K562 (cell line): ENCODE results near the gene ARL16. TPM values are rescaled to one million over a fixed set of nuclear protein-coding genes. Genes with fewer than 3 reads are reported as not detected.

Experiments used
- ATAC-seq: fragments of 200-7000 bp; cut with Tn5 transposase; 3 replicates; pipeline ENCODE4 v1.9.1; 2020; ENCODE audit warnings: moderate library complexity
- BruUV-seq: library from RNA; stranded (reverse); fragments of 400-500 nt; replicated peaks from 2 replicates; lab custom pipeline; 2021; lab: Mats Ljungman, UMichigan
- CTCF ChIA-PET: fragments of 300-600 bp; formaldehyde crosslinking; extraction: SDS; loops from one replicate; lab custom pipeline; 2021; ENCODE audit warnings: low intra/inter-chr PET ratio; lab: Yijun Ruan, JAX
- POLR2A ChIA-PET: fragments of 300-600, 350-650 bp; sonication (Branson Sonifier 250); formaldehyde crosslinking; extraction: SDS; loops from one replicate; lab custom pipeline; 2021; ENCODE audit warnings: antibody characterized with exemption, inconsistent platforms; lab: Yijun Ruan, JAX
- DNase-seq, 4 experiments: peaks; one replicate each; pipeline versions ENCODE4 v3.0.0 to v3.0.0-alpha.2; 2011 to 2018; ENCODE audit warnings: low spot score in 3 of 4, mixed read lengths in 3 of 4; ENCODE audit errors: extremely low read depth in 1 of 4
- FAIRE-seq: peaks from 2 replicates; lab custom pipeline; 2011; peaks lifted over from hg19 to GRCh38; lab: Jason Lieb, UNC
- H2AFZ ChIP-seq: 2 replicates; pipeline ENCODE4 v1.6.0; 2011; ENCODE audit warnings: low read depth, low read length, control low read depth, inconsistent platforms
- H3K27ac ChIP-seq: fragments of 200-600 bp; 3 replicates; pipeline ENCODE4 v1.8.0; 2011; ENCODE audit warnings: low read depth, mild to moderate bottlenecking, control low read depth, inconsistent platforms, low read length, moderate library complexity, mixed read lengths; ENCODE audit errors: extremely low read depth
- H3K27me3 ChIP-seq, 2 experiments: fragments of 300-600 bp in 1 of 2; 2 replicates in 1 of 2; 3 replicates in 1 of 2; pipeline versions ENCODE4 v1.6.0 to v1.8.0; 2011; ENCODE audit warnings: inconsistent platforms in 2 of 2, low read length in 2 of 2, mild to moderate bottlenecking in 1 of 2, mixed read lengths in 1 of 2, moderate library complexity in 1 of 2; ENCODE audit not compliant: control insufficient read depth in 2 of 2, insufficient read depth in 2 of 2
- H3K36me3 ChIP-seq: fragments of 300-600 bp; 3 replicates; pipeline ENCODE4 v1.8.0; 2011; ENCODE audit warnings: mild to moderate bottlenecking, low read length, inconsistent platforms; ENCODE audit not compliant: control insufficient read depth, insufficient read depth
- H3K4me1 ChIP-seq, 2 experiments: fragments of 200-600 bp in 1 of 2; replicated peaks in 1 of 2; 2 replicates in 1 of 2; 3 replicates in 1 of 2; pipeline versions ENCODE4 v1.5.1 to v1.8.0; 2011; ENCODE audit warnings: inconsistent platforms in 2 of 2, low read length in 2 of 2, mild to moderate bottlenecking in 1 of 2, mixed read lengths in 1 of 2, moderate library complexity in 1 of 2; ENCODE audit not compliant: control insufficient read depth in 2 of 2, insufficient read depth in 2 of 2
- H3K4me2 ChIP-seq: 2 replicates; pipeline ENCODE4 v1.6.1; 2011; ENCODE audit warnings: low read length, control low read depth, inconsistent platforms, mixed read lengths; ENCODE audit not compliant: insufficient read depth
- H3K4me3 ChIP-seq: fragments of 200-600 bp; sonication (generic), shearing (Covaris generic); 2 replicates; pipeline ENCODE4 v1.5.1; 2016; ENCODE audit warnings: control low read depth, inconsistent platforms
- H3K79me2 ChIP-seq: fragments of 200-600 bp; 3 replicates; pipeline ENCODE4 v1.8.0; 2011; ENCODE audit warnings: low read length, inconsistent platforms; ENCODE audit not compliant: control insufficient read depth, insufficient read depth
- H3K9ac ChIP-seq, 2 experiments: 2 replicates each; pipeline versions ENCODE4 v1.6.0 to v1.6.1; 2011; ENCODE audit warnings: low read depth in 2 of 2, low read length in 2 of 2, control low read depth in 1 of 2, inconsistent platforms in 1 of 2, mild to moderate bottlenecking in 1 of 2, mixed read lengths in 1 of 2; ENCODE audit not compliant: insufficient read depth in 1 of 2
- H3K9me1 ChIP-seq: one replicate; pipeline ENCODE4 v1.6.0; 2011; ENCODE audit warnings: inconsistent platforms, mild to moderate bottlenecking, low read length, moderate library complexity; ENCODE audit not compliant: control insufficient read depth, insufficient read depth
- H3K9me3 ChIP-seq: replicated peaks from 2 replicates; pipeline ENCODE4 v1.5.1; 2011; ENCODE audit warnings: low read depth, low read length, inconsistent platforms; ENCODE audit not compliant: control insufficient read depth, insufficient read depth
- H4K20me1 ChIP-seq: replicated peaks from 2 replicates; pipeline ENCODE4 v1.6.1; 2011; ENCODE audit warnings: low read length, inconsistent platforms, mixed read lengths; ENCODE audit not compliant: control insufficient read depth, insufficient read depth
- MAZ ChIP-seq, 2 experiments: fragments of 450-650 bp in 1 of 2; sonication (generic) in 1 of 2; formaldehyde crosslinking; IDR thresholded peaks in 1 of 2; conservative IDR thresholded peaks in 1 of 2; 2 replicates each; pipeline versions ENCODE4 v1.4.0 to v1.5.0; 2020; ENCODE audit warnings: mild to moderate bottlenecking in 1 of 2, missing genetic modification reagents in 1 of 2
- WGBS: fragments of 100-300 bp; shearing (Covaris generic); methylation state at CpG from one replicate; pipeline ENCODE4 v1.1.6; 2016; ENCODE audit warnings: low coverage, mixed read lengths; ENCODE audit not compliant: insufficient coverage; ENCODE audit errors: missing lambda C conversion rate; 5-methylcytosine and 5-hydroxymethylcytosine counted together
- in situ Hi-C: fragments of 300-500 bp; cut with MboI; formaldehyde crosslinking; loops from 4 replicates; pipeline ENCODE4 v1.15.0; 2018; ENCODE audit warnings: inconsistent platforms, mixed read lengths
- intact Hi-C: fragments of 100-400 bp; cut with micrococcal nuclease; formaldehyde crosslinking; loops from 2 replicates; pipeline ENCODE4 v1.14.2; 2022
- polyA plus RNA-seq, 8 experiments: library from polyadenylated mRNA; depleted of rRNA in 4 of 8; stranded (reverse) in 5 of 8; unstranded in 3 of 8; fragments of >200 nt; fragmentation: Nextera tagmentation in 2 of 8; fragmentation: Illumina TruSeq in 1 of 8; extraction: Ambion mirVana in 2 of 8; extraction: Trizol in 1 of 8; gene quantifications; 2 replicates each; pipeline versions ENCODE4 v1.2.1 to v1.2.3, GENCODE V29; 2011 to 2014; ENCODE audit warnings: inconsistent platforms in 1 of 8, missing spikeins in 1 of 8
- total RNA-seq, 7 experiments: library from RNA; depleted of rRNA in 6 of 7; stranded (reverse); fragments of >200 nt in 6 of 7; fragmentation: Illumina TruSeq in 2 of 7; extraction: Trizol in 2 of 7; gene quantifications; 2 replicates each; pipeline versions ENCODE4 v1.2.1 to v1.2.3, GENCODE V29; 2011 to 2021; ENCODE audit warnings: low replicate concordance in 1 of 7
- TF ChIP-seq, protein P1 (sequence below): sonication (generic); formaldehyde crosslinking; IDR thresholded peaks from 2 replicates; pipeline ENCODE4 v1.9.0; 2022; ENCODE audit warnings: mild to moderate bottlenecking, missing genetic modification reagents

ARL16 gene
- total and polyA plus RNA-seq, 9 of the 15 experiments (the other 6 are each of a cell fraction or from before 2014, with no cell fraction given), result 5.4 to 32.4 (median 22.6) TPM

DNA sequence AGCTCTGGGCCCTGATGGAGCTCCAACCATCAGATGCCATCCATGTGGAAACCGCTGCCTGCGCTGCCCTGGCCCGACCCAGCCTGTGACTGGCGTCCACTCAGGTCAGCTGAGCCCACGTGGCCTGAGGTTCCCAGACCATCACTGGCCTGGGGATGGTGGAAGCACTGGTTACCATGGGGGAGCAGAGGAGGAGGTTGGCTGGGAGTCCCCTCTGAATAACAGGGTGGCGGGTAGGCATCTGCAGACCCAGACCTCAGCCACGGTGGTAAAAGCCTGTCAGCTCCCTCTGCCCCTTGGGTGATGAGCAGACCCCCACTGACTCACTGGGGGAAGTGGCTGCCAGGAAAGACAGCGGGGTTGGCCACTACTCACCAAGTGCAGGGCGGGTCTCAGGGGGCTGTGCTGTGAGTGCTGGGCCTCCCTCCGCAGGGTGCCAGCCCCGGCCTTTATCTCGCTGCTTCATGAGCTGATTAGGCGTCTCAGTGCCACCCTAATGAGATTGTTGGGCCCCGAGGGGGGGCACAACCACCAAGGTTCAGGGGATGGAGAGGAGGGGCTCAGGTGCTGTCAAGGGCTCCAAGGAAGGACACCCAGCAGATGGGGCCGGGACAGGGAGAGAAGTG lies 27.4 kb downstream of the ARL16 start, which contains the start of gene PDE6G:
TSS of gene PDE6G (minus strand) at position 425 of the 626 bp plus-strand sequence. CDS start 3,237 bp downstream, outside the sequence.
- Histone ChIP-seq H2AFZ (no peak within 1 kb of the TSS), H3K79me2 (no peaks in the 10 kb centered on the region), H4K20me1 (no peaks in the 10 kb centered on the region), H3K9ac (peak within 1 kb of the TSS in 1 of 2 experiments; percentile 79; a peak in 2 of 4 replicates), H3K27me3 (no peaks in the 10 kb centered on the region), H3K27ac (no peak within 1 kb of the TSS), H3K9me3 (no peaks in the 10 kb centered on the region), H3K4me1 (peaks cover 0 to 39% of the 10 kb centered on the region in 2 experiments; a peak in 3 of 5 replicates), H3K4me2 (no peak within 1 kb of the TSS), H3K9me1 (no peaks in the 10 kb centered on the region), H3K4me3 (no peak within 1 kb of the TSS), H3K36me3 (no peaks in the 10 kb centered on the region)
- CTCF ChIA-PET, result interaction anchor here (0.5 kb wide), 1 partner anchor 342 kb away, joined by 4 read pairs; no protein-coding TSS in a partner anchor
- 60% methylated on average over 15 of the region's 15 CpGs for WGBS
- POLR2A ChIA-PET, result interaction anchor here (0.7 to 1.3 kb wide), 3 partner anchors 7 to 257 kb away, joined by 3 read pairs; no protein-coding TSS in a partner anchor
- no peak for TF ChIP-seq MAZ (CRISPR knock-in tag; conservative IDR thresholded peaks at IDR 0.05 in 1 of 2, IDR thresholded peaks at IDR 0.05 in 1 of 2)
- TF ChIP-seq, protein P1, sequence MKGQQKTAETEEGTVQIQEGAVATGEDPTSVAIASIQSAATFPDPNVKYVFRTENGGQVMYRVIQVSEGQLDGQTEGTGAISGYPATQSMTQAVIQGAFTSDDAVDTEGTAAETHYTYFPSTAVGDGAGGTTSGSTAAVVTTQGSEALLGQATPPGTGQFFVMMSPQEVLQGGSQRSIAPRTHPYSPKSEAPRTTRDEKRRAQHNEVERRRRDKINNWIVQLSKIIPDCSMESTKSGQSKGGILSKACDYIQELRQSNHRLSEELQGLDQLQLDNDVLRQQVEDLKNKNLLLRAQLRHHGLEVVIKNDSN, result 0 out of 2 replicates have a peak, but pooled peaks have one; percentile 15
- intact Hi-C loops, result no loop called here
- no TSS peak for BruUV-seq
- DNase-seq (peak in 1 of 4 experiments; percentile 6), ATAC-seq (no peak), FAIRE-seq (no peak)
- in situ Hi-C loops, result no loop called here
